ENCODE measurements around the gene BCL11B.

BCL11B gene

GRCh38 chr14:99271951-99272631 lies at the start of gene BCL11B:
BCL11B (minus strand) TSS chr14:99272197; CDS start chr14:99271218, 979 bp downstream.
- no peak within 1 kb of the TSS for H3K27ac ChIP-seq (ENCODE audit: low read depth, low read length, poor library complexity, severe bottlenecking)
- H3K27me3 ChIP-seq (ENCODE audit: insufficient read depth, low read length): no peaks in the 10 kb centered on the region
- H2AFZ ChIP-seq (ENCODE audit: low read length): no peak within 1 kb of the TSS
- H3F3A ChIP-seq (ENCODE audit: insufficient read depth, low read length): no peaks in the 10 kb centered on the region
- H3K9ac ChIP-seq (ENCODE audit: low read length): no peak within 1 kb of the TSS
- H3K36me3 ChIP-seq (ENCODE audit: insufficient read depth, low read length): no peaks in the 10 kb centered on the region
- no peak within 1 kb of the TSS for H3K4me3 ChIP-seq (ENCODE audit: low read depth, low read length, poor library complexity, severe bottlenecking)
- H3K4me1 ChIP-seq (ENCODE audit: insufficient read depth, low read length, severe bottlenecking): no peaks in the 10 kb centered on the region
- TF ChIP-seq CTCF (IDR thresholded peaks at IDR 0.05; ENCODE audit: low read length) (no peak), EZH2 (IDR thresholded peaks at IDR 0.05; ENCODE audit: borderline replicate concordance, low read length) (no peak)
- H3K4me2 ChIP-seq (ENCODE audit: low read length): no peak within 1 kb of the TSS
- H4K20me1 ChIP-seq (ENCODE audit: insufficient read depth, low read length): no peaks in the 10 kb centered on the region
- no peaks in the 10 kb centered on the region for H3K9me3 ChIP-seq (ENCODE audit: low read length)
- no peaks in the 10 kb centered on the region for H3K9me2 ChIP-seq (ENCODE audit: low read depth, low read length)
- no peaks in the 10 kb centered on the region for H3K79me2 ChIP-seq (ENCODE audit: insufficient read depth, low read length)

GRCh38 chr14:99321236-99321925 lies 49.4 kb upstream of the BCL11B start:
- TF ChIP-seq EZH2 (IDR thresholded peaks at IDR 0.05; ENCODE audit: borderline replicate concordance, low read length) (no peak), CTCF (IDR thresholded peaks at IDR 0.05; ENCODE audit: low read length) (no peak)
- no peak overlapping the region for H2AFZ ChIP-seq (ENCODE audit: low read length)
- H3K4me2 ChIP-seq (ENCODE audit: low read length): no peak overlapping the region
- H3K9me3 ChIP-seq (ENCODE audit: low read length): no peaks in the 10 kb centered on the region
- no peaks in the 10 kb centered on the region for H4K20me1 ChIP-seq (ENCODE audit: insufficient read depth, low read length)
- H3K9ac ChIP-seq (ENCODE audit: low read length): no peak overlapping the region
- no peaks in the 10 kb centered on the region for H3K27me3 ChIP-seq (ENCODE audit: insufficient read depth, low read length)
- H3K9me2 ChIP-seq (ENCODE audit: low read depth, low read length): no peaks in the 10 kb centered on the region
- no peaks in the 10 kb centered on the region for H3K36me3 ChIP-seq (ENCODE audit: insufficient read depth, low read length)
- no peak overlapping the region for H3K4me3 ChIP-seq (ENCODE audit: low read depth, low read length, poor library complexity, severe bottlenecking)
- H3F3A ChIP-seq (ENCODE audit: insufficient read depth, low read length): no peaks in the 10 kb centered on the region
- no peaks in the 10 kb centered on the region for H3K79me2 ChIP-seq (ENCODE audit: insufficient read depth, low read length)
- H3K4me1 ChIP-seq (ENCODE audit: insufficient read depth, low read length, severe bottlenecking): no peaks in the 10 kb centered on the region
- H3K27ac ChIP-seq (ENCODE audit: low read depth, low read length, poor library complexity, severe bottlenecking): no peak overlapping the region

- TF ChIP-seq EZH2 (IDR thresholded peaks at IDR 0.05; ENCODE audit: borderline replicate concordance, low read length) (no peak), CTCF (IDR thresholded peaks at IDR 0.05; ENCODE audit: low read length) (no peak)
- Histone ChIP-seq H3K9me2 (ENCODE audit: low read depth, low read length) (no peaks in the 10 kb centered on the region), H3K36me3 (ENCODE audit: insufficient read depth, low read length) (no peaks in the 10 kb centered on the region), H3K9ac (ENCODE audit: low read length) (no peak overlapping the region), H3K27me3 (ENCODE audit: insufficient read depth, low read length) (no peaks in the 10 kb centered on the region), H3K79me2 (ENCODE audit: insufficient read depth, low read length) (no peaks in the 10 kb centered on the region), H3K27ac (ENCODE audit: low read depth, low read length, poor library complexity, severe bottlenecking) (no peak overlapping the region), H3K4me3 (ENCODE audit: low read depth, low read length, poor library complexity, severe bottlenecking) (no peak overlapping the region), H3K4me1 (ENCODE audit: insufficient read depth, low read length, severe bottlenecking) (no peaks in the 10 kb centered on the region), H3F3A (ENCODE audit: insufficient read depth, low read length) (no peaks in the 10 kb centered on the region), H3K9me3 (ENCODE audit: low read length) (no peaks in the 10 kb centered on the region), H4K20me1 (ENCODE audit: insufficient read depth, low read length) (no peaks in the 10 kb centered on the region), H2AFZ (ENCODE audit: low read length) (no peak overlapping the region), H3K4me2 (ENCODE audit: low read length) (no peak overlapping the region)
These were observed 48.7 kb upstream of the BCL11B start for GRCh38 chr14:99320621-99321235.
